Esophagus muscularis mucosa (tissue), 4 donors: ENCODE data around the gene PRRX2. TPM values are rescaled to one million over a fixed set of nuclear protein-coding genes. Genes with fewer than 3 reads are reported as not detected.
A peak's percentile ranks its signal among the peaks of the same experiment; 100 is the strongest.

ENCODE experiments used
- DNase-seq: peaks from one replicate; pipeline ENCODE4 v3.0.0-alpha.2; 2017; ENCODE audit errors: extremely low spot score
- H3K27ac ChIP-seq, 4 donors: fragments of 200-600 bp; sonication (generic); replicated peaks in 1 of 4; 1 replicate in 3 of 4; 2 replicates in 1 of 4; pipeline ENCODE4 v1.5.1; 2016 to 2019; ENCODE audit warnings: mild to moderate bottlenecking in 1 of 4
- H3K27me3 ChIP-seq, 4 donors: fragments of 200-600 bp; sonication (generic); one replicate each; pipeline versions ENCODE4 v1.5.1 to v1.6.0; 2016 to 2019
- H3K36me3 ChIP-seq, 4 donors: fragments of 200-600 bp; sonication (generic); one replicate each; pipeline ENCODE4 v1.5.1; 2016 to 2019
- H3K4me1 ChIP-seq, 4 donors: fragments of 200-600 bp; sonication (generic); one replicate each; pipeline ENCODE4 v1.5.1; 2016 to 2019
- H3K4me3 ChIP-seq, 4 donors: fragments of 200-600 bp; sonication (generic); 1 replicate in 2 of 4; 2 replicates in 2 of 4; pipeline ENCODE4 v1.5.1; 2016 to 2019; ENCODE audit warnings: mild to moderate bottlenecking in 4 of 4, moderate library complexity in 1 of 4
- H3K9me3 ChIP-seq, 4 donors: fragments of 200-600 bp; sonication (generic); 1 replicate in 3 of 4; 2 replicates in 1 of 4; pipeline ENCODE4 v1.5.1; 2016 to 2019
- EP300 ChIP-seq: sonication (generic); formaldehyde crosslinking; IDR thresholded peaks from one replicate; pipeline ENCODE4 v1.6.1; 2017; ENCODE audit warnings: antibody characterized with exemption
- POLR2A ChIP-seq: fragments of 450-650 bp; IDR thresholded peaks from one replicate; pipeline ENCODE4 v1.6.1; 2017; ENCODE audit warnings: antibody characterized with exemption, moderate library complexity, mild to moderate bottlenecking, low read depth
- POLR2AphosphoS5 ChIP-seq, 2 donors: sonication (generic); formaldehyde crosslinking; IDR thresholded peaks; one replicate each; pipeline ENCODE4 v1.6.1; 2017; ENCODE audit warnings: antibody characterized with exemption in 2 of 2
- WGBS: methylation state at CpG from one replicate; pipeline ENCODE4 v1.1.5; 2018; 5-methylcytosine and 5-hydroxymethylcytosine counted together
- intact Hi-C: fragments of 100-400 bp; cut with DNase I; formaldehyde crosslinking; loops from one replicate; pipeline ENCODE4 v1.15.1; 2023
- total RNA-seq, 4 donors: library from RNA; depleted of rRNA; stranded (reverse); fragments of >200 nt; gene quantifications; one replicate each; pipeline versions ENCODE4 v1.1.0 to v1.2.1, GENCODE V29; 2016
- TF ChIP-seq, protein P1 (sequence below), 3 experiments: fragments of 200-600 bp in 2 of 3; fragments of 450-650 bp in 1 of 3; sonication (generic) in 2 of 3; IDR thresholded peaks; one replicate each; pipeline ENCODE4 v1.5.1; 2017 to 2019; ENCODE audit warnings: antibody characterized with exemption in 3 of 3, mild to moderate bottlenecking in 2 of 3, moderate library complexity in 1 of 3

PRRX2 gene
- total RNA-seq, 4 donors from 2014 or later: 1.7 to 13.1 (median 6.2) TPM

DNA sequence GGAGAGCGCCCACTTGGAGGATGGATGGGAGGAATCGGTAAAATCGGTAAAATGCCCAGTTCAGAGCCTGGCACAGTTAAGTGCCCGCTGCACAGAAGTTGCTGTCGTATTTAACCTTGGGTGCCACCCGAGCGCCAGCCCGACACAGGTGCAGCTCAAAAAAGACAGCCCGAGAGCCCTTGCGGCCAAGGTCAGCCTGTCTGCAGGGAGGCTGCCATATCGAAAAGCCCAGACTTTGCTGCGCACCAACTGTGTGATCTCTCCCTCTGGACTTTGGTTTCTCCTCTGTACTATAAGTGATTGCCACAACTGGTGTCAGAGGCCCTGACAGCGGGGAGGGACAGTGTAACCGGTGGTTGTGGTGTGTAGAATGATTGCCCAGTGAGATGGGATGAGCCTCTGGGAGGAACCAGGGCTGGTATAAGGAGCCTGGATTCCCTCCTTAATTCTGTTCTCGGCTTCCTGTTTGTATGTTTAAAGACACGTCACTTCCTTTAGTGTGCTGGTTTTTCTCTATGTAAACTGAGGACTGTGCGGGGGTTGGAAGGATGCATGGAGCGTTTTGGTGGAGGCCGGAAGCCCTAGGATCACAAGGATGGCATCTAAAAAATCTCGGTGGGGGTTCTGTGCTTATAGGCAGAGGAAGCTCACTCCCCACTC, 38.7 kb upstream of the PRRX2 start:
- peak overlapping the region; percentile 66 to 85 (median 82) for H3K4me3 ChIP-seq
- H3K27ac ChIP-seq: peak overlapping the region; percentile 90 to 96 (median 93)
- no peak for DNase-seq
- H3K4me1 ChIP-seq: peaks cover 40 to 74% (median 70%) of the 10 kb centered on the region in 4 donors
- no peak for TF ChIP-seq POLR2AphosphoS5 (IDR thresholded peaks at IDR 0.05)
- TF ChIP-seq EP300: no peak
- TF ChIP-seq, protein P1, sequence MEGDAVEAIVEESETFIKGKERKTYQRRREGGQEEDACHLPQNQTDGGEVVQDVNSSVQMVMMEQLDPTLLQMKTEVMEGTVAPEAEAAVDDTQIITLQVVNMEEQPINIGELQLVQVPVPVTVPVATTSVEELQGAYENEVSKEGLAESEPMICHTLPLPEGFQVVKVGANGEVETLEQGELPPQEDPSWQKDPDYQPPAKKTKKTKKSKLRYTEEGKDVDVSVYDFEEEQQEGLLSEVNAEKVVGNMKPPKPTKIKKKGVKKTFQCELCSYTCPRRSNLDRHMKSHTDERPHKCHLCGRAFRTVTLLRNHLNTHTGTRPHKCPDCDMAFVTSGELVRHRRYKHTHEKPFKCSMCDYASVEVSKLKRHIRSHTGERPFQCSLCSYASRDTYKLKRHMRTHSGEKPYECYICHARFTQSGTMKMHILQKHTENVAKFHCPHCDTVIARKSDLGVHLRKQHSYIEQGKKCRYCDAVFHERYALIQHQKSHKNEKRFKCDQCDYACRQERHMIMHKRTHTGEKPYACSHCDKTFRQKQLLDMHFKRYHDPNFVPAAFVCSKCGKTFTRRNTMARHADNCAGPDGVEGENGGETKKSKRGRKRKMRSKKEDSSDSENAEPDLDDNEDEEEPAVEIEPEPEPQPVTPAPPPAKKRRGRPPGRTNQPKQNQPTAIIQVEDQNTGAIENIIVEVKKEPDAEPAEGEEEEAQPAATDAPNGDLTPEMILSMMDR (IDR thresholded peaks at IDR 0.05): no peak
- no peak for TF ChIP-seq POLR2A
- under 1% methylated on average over 17 of the region's 20 CpGs for WGBS
- no peaks in the 10 kb centered on the region for H3K36me3 ChIP-seq
- no peaks in the 10 kb centered on the region for H3K9me3 ChIP-seq
- intact Hi-C loops: no loop called here
- no peaks in the 10 kb centered on the region for H3K27me3 ChIP-seq

DNA sequence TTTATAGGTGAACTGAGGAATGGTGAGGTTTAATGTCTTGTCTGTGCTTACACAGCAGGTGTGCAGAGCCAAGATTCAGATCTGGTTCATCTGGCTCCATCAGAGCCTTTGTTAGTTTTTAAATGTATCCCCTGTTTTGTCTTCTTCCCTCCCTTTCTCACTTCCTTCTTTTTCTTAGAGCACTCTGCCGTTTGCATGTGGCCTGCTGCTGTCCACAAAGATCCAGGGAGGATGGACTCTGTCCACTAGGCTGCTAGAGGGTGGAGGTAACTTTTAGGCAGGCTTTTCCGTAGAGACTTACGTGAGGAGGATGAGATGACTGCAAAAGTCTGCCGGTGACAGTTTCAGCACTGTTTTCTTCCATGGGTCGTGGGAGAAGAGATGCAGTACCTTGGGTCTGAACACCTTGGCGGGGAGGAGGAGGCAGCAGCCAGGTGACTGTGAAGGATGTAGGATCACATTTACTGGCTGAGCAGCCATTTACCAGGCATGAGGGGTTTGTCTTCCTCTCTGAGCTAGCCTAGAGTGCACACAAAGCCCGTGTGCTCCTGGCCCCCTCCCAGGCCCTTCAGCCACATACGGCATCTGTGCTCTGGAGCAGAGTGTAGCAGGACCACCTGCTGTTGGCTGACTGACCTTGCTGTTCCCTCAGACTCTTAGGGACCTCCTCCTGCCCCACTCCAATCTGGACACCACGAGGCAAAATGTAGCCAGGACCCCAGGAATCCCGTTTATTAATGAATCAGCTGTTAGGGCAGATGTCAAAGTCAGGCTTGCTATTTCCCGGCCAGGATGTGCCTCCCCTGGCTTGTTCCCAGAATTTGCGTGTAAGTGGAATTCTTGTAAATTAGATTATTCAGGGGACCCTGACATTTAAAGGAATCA, 37.6 kb upstream of the PRRX2 start:
- peaks cover 2 to 7% (median 3%) of the 10 kb centered on the region in 4 donors for H3K36me3 ChIP-seq
- 40% methylated on average over 10 of the region's 12 CpGs for WGBS
- H3K4me1 ChIP-seq: peaks cover 47 to 85% (median 78%) of the 10 kb centered on the region in 4 donors
- no peak for DNase-seq
- H3K27ac ChIP-seq: peak overlapping the region; percentile 17 to 96 (median 56)
- H3K27me3 ChIP-seq: no peaks in the 10 kb centered on the region
- intact Hi-C loops: no loop called here
- H3K9me3 ChIP-seq: no peaks in the 10 kb centered on the region
- H3K4me3 ChIP-seq: peak overlapping the region; percentile 66 to 85 (median 82)
- TF ChIP-seq EP300 (no peak), POLR2A (no peak), POLR2AphosphoS5 (IDR thresholded peaks at IDR 0.05) (no peak)
- TF ChIP-seq, protein P1 (IDR thresholded peaks at IDR 0.05): no peak

DNA sequence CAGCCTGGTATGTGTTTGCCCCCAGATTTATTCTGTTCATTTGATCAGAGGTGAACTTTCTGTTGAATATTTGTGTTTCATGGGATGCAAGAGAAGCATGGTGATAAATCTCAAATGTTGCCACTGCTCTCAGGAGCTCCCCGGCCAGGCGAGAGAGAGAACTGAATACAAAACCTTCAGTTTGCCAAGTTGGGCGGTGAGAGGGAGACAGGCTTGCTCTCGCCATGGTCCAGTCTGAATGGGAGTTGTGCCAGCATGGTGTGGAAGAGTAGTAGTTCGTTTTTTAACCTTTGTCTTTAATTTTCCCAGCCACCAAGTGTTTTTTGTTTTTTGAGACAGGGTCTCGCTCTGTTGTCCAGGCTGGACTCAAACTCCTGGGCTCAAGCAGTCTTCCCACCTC, 36.7 kb upstream of the PRRX2 start:
- peaks cover 9 to 16% (median 11%) of the 10 kb centered on the region in 4 donors for H3K36me3 ChIP-seq
- peak overlapping the region in 1 of 4 donors; percentile 37 for H3K27ac ChIP-seq
- H3K27me3 ChIP-seq: no peaks in the 10 kb centered on the region
- no peak overlapping the region for H3K4me3 ChIP-seq
- 63% methylated on average over 6 of the region's 6 CpGs for WGBS
- peaks cover 47 to 85% (median 80%) of the 10 kb centered on the region in 4 donors for H3K4me1 ChIP-seq
- TF ChIP-seq POLR2AphosphoS5 (IDR thresholded peaks at IDR 0.05) (no peak), EP300 (no peak), POLR2A (no peak)
- TF ChIP-seq, protein P1 (IDR thresholded peaks at IDR 0.05): no peak
- no peak for DNase-seq
- intact Hi-C loops: no loop called here
- H3K9me3 ChIP-seq: no peaks in the 10 kb centered on the region

DNA sequence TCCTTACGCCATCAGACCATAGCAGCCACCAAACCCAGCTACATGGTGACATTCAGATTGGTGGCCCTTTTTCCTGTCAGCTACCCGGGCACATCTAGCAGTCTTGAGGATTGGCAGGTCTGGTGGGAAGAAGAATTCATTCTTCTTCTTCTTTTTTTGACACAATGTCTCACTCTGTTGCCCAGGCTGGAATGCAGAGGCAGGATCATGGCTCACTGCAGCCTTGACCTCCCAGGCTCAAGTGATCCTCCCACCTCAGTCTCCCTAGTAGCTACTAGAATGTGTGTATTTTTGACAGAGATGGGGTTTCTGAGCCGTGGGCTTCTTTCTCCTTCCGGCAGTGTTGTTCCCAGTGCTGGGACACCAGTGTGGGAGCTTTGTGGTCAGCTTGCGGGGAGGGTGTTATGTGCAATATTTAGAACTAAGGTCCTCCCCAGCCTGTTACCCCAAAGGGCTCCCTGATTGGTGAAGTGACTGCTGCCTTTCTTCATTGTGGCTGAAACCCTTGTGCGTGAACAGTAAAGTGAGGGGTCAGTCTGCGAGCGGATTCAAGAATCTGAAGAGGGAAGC, 36.1 kb upstream of the PRRX2 start:
- intact Hi-C loops: no loop called here
- Histone ChIP-seq H3K9me3 (no peaks in the 10 kb centered on the region), H3K4me3 (no peak overlapping the region), H3K4me1 (peaks cover 47 to 83% (median 78%) of the 10 kb centered on the region in 4 donors), H3K27ac (peak overlapping the region in 1 of 4 donors; percentile 37), H3K36me3 (peaks cover 16 to 22% (median 18%) of the 10 kb centered on the region in 4 donors), H3K27me3 (no peaks in the 10 kb centered on the region)
- DNase-seq: no peak
- TF ChIP-seq POLR2AphosphoS5 (IDR thresholded peaks at IDR 0.05) (no peak), EP300 (no peak)
- TF ChIP-seq, protein P1 (IDR thresholded peaks at IDR 0.05): no peak
- WGBS: 90% methylated on average over 8 of the region's 8 CpGs
